ENCODE results near the gene GALNT10. TPM values are rescaled to one million over a fixed set of nuclear protein-coding genes. Genes with fewer than 3 reads are reported as not detected.

Gene GALNT10
- total RNA-seq, 2 donors from 2014 or later = 19.0 to 19.1 TPM

- peak in 1 of 2 donors; percentile 74 for ATAC-seq
- DNase-seq = no peak
- intact Hi-C loops (cut with DNase I) = no loop called here
These were observed 118.2 kb downstream of the GALNT10 start for GRCh38 chr5:154308443-154309370.

- no peak for DNase-seq
- intact Hi-C loops (cut with DNase I) = no loop called here
- peak in 1 of 2 donors; percentile 87 for ATAC-seq
These were observed 118.8 kb downstream of the GALNT10 start for GRCh38 chr5:154309371-154309745.

- intact Hi-C loops (cut with DNase I) = no loop called here
- ATAC-seq = no peak
These were observed 119.3 kb downstream of the GALNT10 start for GRCh38 chr5:154309805-154310204.

GRCh38 chr5:154311362-154311761 is 120.8 kb downstream of the GALNT10 start:
- ATAC-seq (no peak), DNase-seq (no peak)
- intact Hi-C loops (cut with DNase I) = no loop called here

More at GRCh38 chr5:154309805-154310204, 119.3 kb downstream of the GALNT10 start:
- no peak for DNase-seq

GRCh38 chr5:154312000-154312399 is 121.5 kb downstream of the GALNT10 start:
- ATAC-seq (no peak), DNase-seq (no peak)
- intact Hi-C loops (cut with DNase I) = no loop called here

GRCh38 chr5:154312576-154312975 is 122.0 kb downstream of the GALNT10 start:
- no peak for DNase-seq
- intact Hi-C loops (cut with DNase I) = no loop called here
- ATAC-seq = no peak

GRCh38 chr5:154313360-154314017 is 123.0 kb downstream of the GALNT10 start:
- ATAC-seq = no peak
- no peak for DNase-seq
- intact Hi-C loops (cut with DNase I) = no loop called here

- intact Hi-C loops (cut with DNase I) = no loop called here
- no peak for DNase-seq
These were observed 124.7 kb downstream of the GALNT10 start for GRCh38 chr5:154315196-154315595.

GRCh38 chr5:154315756-154316155 is 125.2 kb downstream of the GALNT10 start:
- ATAC-seq (no peak), DNase-seq (no peak)
- intact Hi-C loops (cut with DNase I) = no loop called here

More at GRCh38 chr5:154315196-154315595, 124.7 kb downstream of the GALNT10 start:
- no peak for ATAC-seq

- DNase-seq (no peak), ATAC-seq (no peak)
- intact Hi-C loops (cut with DNase I) = no loop called here
These were observed 125.8 kb downstream of the GALNT10 start for GRCh38 chr5:154316223-154316935.

- ATAC-seq = no peak
- intact Hi-C loops (cut with DNase I) = no loop called here
These were observed 127.4 kb downstream of the GALNT10 start for GRCh38 chr5:154317916-154318315.

GRCh38 chr5:154318691-154319090 is 128.2 kb downstream of the GALNT10 start:
- DNase-seq (no peak), ATAC-seq (no peak)
- intact Hi-C loops (cut with DNase I) = no loop called here

More at GRCh38 chr5:154317916-154318315, 127.4 kb downstream of the GALNT10 start:
- DNase-seq = no peak

- ATAC-seq (no peak), DNase-seq (no peak)
- intact Hi-C loops (cut with DNase I) = no loop called here
These were observed 129.2 kb downstream of the GALNT10 start for GRCh38 chr5:154319736-154320135.

- DNase-seq = no peak
- ATAC-seq = peak; percentile 61 to 85
- intact Hi-C loops (cut with DNase I) = no loop called here
These were observed 129.9 kb downstream of the GALNT10 start for GRCh38 chr5:154320224-154321089.

- ATAC-seq (no peak), DNase-seq (no peak)
- intact Hi-C loops (cut with DNase I) = no loop called here
These were observed 131.0 kb downstream of the GALNT10 start for GRCh38 chr5:154321546-154321945.

GRCh38 chr5:154324033-154324432 is 133.5 kb downstream of the GALNT10 start:
- DNase-seq (no peak), ATAC-seq (no peak)
- intact Hi-C loops (cut with DNase I) = no loop called here

GRCh38 chr5:154325566-154325965 is 135.0 kb downstream of the GALNT10 start:
- no peak for DNase-seq
- no peak for ATAC-seq
- intact Hi-C loops (cut with DNase I) = no loop called here

GRCh38 chr5:154329062-154329461 is 138.5 kb downstream of the GALNT10 start:
- intact Hi-C loops (cut with DNase I) = no loop called here
- DNase-seq (no peak), ATAC-seq (no peak)

GRCh38 chr5:154329519-154330040 is 139.0 kb downstream of the GALNT10 start:
- intact Hi-C loops (cut with DNase I) = no loop called here
- no peak for DNase-seq
- no peak for ATAC-seq

Data from left cardiac atrium (tissue), 4 donors.